Stimulated activated CD4-positive, alpha-beta T cell treated with anti-CD3 and anti-CD28 coated beads, Interleukin-12 subunit alpha, Interleukin-12 subunit beta, amount 100 ng/mL, for 24 hours (primary cell): ENCODE data around the gene SAC3D1.
"Not testable (repeated sequence)": the region's sequence is repeated elsewhere in the genome, so short reads cannot be mapped to it uniquely, and the experiment has no call there.

Experiments used
- DNase-seq, 2 experiments: peaks; one replicate each; pipeline ENCODE4 v3.0.0-alpha.2; 2020; ENCODE audit warnings: low read depth in 2 of 2

The SAC3D1 gene

DNA sequence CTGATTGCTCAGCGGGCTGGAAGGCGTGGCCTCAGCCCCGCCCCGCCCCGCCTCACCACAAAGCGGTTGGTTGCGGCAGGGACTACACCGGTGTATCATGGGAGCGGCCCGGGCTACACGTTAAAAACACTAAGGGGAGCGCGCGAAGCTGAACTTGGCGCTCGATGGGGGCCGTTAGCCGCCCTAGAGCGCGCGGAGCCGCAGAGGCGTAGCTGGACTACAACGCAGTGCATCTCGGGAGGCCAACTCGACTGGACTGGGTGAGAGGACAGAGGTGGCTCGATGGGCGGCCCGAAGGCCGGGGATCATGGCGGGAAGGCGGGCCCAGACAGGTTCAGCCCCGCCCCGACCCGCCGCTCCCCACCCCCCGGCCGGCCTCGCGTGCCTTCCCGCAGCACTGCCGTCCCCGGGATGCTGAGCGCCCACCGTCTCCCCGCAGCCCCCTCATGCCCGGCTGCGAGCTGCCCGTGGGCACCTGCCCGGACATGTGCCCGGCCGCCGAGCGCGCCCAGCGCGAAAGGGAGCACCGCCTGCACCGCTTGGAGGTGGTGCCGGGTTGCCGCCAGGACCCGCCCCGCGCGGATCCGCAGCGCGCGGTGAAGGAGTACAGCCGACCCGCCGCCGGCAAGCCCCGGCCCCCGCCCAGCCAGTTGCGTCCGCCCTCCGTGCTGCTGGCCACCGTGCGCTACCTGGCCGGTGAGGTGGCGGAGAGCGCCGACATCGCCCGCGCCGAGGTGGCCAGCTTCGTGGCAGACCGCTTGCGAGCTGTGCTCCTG is at the start of gene SAC3D1:
TSS of gene SAC3D1 (plus strand) at position 364 of the 776 bp plus-strand sequence. CDS start at position 447, 83 bp downstream.
- DNase-seq, result peak; percentile 76 to 87

DNA sequence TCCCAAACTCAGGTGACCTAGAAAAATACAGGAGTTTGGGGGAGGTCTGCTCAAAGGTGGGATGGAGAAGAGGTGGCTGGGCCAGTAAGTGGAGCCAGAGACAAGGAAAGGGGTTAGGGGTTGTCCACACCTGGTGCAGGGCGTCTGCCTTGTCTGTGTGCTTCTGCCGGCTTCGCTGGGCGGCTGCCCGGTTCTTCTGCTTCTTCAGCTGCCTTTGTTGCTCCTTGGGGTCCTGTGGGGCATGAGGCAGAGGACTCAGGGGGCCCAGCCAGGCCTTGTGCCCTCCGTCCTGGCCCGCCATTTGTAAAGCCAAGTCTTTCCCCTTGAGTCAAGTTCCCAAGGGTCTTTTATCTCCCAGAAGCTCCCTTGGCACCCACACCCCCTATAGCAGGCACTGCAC is 46.7 kb upstream of the SAC3D1 start:
- DNase-seq, result no peak

DNA sequence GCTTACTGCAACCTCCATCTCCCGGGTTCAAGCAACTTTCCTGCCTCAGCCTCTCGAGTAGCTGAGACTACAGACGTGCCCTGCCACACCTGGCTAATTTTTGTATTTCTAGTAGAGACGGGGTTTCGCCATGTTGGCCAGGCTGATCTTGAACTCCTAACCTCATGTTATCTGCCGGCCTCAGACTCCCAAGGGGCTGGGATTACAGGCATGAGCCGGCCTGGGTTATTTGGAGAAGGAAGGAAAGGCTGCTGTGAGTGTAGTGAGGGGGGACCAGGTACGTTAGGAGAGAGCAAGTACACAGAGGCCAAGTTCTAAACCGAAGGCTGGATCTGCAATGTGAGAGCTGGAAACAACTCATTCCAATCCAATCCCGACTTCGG is 44.7 kb upstream of the SAC3D1 start:
- DNase-seq, result no peak

DNA sequence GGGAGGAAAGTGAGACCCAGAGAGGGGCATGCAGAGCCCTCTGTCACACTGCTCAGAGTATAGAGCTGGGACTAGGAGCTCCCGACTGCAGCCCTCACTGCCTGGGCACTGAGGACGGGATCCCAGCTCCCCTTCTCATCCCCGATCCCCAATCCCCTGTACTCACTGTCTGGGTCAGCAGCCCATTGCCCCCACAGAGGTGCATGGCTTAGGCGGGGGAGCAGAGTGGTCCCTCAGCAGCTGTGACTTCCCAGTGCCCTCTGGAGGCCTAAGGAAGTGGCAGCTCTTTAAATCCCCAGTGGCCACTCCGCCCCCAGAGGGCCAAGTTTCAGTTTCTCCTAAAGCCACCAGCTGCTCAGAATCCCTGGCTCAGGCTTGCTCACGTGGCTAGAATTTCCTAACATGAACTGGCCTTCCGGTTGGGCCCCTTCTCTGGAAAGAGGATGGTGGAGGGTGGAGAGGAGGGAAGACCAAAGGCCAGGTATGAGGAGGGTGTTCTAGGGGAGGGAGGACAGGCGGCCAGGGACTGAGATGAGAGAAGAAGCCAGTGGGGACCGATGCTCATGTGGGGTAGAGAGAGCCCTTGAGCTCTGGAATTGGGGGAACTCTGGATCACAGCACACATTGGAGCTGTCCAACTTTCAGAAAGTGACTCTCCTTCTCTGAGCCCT is 44.2 kb upstream of the SAC3D1 start, which contains the start of gene BATF2:
TSS of gene BATF2 (minus strand) at position 262 of the 671 bp plus-strand sequence. CDS start at position 205, 57 bp downstream.
- no peak for DNase-seq

DNA sequence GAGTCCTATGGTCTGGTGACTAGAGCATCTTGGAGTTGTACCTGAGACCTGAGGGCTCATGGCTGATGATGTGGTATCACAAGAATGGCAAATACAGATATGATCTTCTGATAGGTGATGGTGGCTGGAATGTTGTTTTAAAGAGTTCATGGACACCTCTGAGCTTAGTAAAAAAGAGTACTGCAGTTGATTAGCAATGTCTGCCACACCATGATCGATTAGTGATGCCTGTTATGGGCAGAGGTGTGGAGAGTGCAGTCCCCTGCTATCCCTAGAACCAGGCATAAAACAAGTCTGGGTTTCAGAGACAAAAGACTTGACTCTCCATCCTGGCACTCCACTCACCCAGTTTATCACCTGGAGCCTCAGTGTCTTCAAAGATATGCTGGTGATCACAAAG is 42.9 kb upstream of the SAC3D1 start:
- no peak for DNase-seq

DNA sequence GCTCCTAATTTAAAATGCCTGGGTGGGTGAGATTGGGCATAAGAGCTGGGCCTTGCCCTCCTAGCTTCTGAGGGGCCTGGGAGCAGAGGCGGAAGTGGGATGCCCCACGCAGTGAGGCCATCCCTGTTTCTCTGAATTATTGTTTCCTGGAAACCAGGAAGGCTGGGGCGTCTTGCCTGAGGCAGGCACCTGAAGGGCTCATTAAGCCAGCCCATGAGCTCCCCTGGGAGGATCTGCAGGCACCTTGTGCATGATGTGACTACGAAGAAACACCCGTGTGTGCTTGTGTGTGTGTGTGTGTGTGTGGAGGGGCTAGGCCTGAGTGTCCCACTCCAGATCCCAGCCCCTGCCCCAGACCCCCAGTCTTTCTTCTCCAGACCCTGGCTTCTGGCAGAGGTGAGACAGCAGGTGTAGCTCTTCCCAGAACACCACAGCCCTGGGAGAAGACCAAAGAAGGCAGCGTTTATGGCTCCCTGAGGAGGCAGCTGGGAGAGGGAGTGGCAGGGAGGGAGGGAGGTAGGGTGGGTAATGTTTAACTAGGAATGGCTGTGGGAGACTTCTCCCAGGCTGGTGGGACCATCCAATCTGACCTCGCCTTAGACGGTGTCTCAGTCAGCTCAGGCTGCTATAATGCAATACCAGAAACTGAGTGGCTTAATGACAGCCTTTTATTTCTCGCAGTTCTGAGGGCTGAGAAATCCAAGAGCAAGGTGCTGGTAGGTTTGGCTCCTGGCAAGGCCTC is 42.1 kb upstream of the SAC3D1 start:
- no peak for DNase-seq

DNA sequence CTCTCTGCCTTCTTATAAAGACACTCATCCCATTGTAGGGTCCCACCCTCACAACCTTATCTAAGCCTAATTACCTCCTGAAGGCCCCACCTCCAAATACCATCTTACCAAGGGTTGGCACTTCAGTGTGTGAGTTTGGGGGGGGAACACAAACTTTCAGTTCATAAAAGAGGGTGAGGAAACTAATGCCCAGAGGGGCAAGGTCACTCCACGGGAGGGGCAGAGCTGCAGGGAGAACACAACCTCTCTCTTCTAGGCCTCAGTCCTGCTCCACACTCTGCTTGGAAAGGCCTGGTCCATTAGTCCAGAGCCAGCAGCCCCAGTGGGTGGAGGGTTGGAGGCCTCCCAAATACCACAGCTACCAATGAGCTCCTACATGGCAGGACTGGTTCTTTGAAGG is 41.5 kb upstream of the SAC3D1 start:
- no peak for DNase-seq

DNA sequence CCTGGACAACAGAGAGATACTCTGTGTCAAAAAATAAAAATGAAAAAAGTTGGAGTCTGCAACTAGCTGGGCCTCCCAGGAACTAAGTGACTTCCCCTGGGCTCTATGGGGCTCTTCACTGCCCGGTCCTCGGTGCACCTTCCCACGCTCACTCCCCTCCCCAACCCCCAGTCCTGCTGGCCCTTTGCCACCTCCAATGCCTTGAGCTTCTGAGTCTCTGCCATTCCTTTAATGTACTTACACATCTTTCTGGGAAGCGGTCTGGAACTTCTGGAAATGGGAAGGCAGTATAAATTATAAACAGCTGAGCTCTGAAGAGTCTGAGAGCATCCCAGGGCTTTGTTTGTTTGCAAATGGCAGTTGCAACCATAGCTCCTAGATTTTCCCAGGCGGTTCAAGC is 38.3 kb upstream of the SAC3D1 start:
- DNase-seq, result no peak

DNA sequence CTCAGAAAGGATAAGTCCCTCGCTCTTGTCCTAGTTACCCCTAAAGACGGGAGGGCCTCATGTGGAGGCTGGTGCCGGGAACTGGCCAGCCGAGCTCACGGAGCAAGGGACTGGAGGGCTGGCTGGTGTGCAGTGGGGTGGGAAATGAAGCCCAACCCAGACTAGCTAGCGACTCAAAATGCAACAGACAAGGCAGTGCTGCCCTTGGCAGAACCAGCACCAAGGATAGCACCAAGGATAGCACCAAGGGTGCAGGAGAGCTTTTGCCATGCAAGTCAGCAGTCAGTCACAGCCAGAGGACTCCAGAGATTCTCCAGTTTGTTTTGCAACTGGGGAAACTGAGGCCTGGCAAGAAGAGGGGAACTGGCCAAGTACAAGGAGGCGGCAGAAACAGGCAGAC is 37.7 kb upstream of the SAC3D1 start:
- no peak for DNase-seq

DNA sequence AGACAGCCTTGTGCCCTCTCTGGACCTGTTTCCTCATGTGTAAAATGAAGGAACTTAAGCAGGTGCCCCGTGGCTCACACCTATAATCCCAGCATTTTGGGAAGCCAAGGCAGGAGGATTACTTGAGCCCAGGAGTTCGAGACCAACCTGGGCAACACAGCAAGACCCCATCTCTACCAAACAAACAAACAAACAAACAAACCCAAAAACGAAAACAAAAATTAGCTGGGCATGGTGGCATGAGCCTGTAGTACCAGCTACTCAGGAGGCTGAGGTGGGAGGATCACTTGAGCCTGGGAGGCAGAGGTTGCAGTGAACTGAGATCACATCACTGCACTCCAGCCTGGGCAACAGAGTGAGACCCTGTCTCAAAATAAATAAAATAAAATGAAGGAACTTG is 37.0 kb upstream of the SAC3D1 start:
- DNase-seq, result not testable (repeated sequence)

DNA sequence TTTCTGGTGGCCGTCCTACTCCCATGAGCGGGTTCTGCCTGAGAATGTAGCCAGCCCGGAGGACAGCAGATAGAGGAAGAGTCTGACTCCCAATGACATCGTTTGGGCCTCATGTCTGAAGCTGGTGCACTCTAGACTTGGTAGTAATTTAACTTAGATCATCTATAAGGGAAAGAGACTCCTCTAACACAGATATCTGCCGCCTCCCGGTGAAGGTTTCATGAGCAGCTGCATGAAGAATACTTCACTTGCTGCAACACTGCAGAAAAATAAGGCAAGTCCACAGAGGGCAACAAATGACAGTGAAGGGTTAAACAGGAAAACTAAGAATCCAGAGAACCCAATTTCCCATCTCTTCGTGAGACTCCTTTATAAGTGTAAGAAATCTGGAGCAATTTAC is 33.0 kb upstream of the SAC3D1 start:
- no peak for DNase-seq

DNA sequence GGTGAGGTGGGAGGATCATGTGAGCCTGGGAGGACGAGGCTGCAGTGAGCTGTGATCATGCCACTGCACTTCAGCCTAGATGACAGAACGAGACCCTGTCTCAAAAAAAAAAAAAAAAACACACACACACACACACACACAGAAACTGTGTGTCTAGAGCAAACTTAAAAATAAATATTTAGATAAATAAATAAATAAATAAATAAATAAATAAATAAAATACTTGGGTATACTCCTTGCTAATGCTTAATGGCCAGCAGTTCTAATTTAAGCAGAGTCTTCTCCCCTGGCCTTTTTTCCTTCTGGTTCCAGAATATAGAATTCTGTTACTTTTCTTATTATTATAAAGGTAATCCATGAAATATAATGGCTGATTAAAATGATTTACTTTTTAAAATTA is 32.1 kb upstream of the SAC3D1 start:
- DNase-seq, result no peak

DNA sequence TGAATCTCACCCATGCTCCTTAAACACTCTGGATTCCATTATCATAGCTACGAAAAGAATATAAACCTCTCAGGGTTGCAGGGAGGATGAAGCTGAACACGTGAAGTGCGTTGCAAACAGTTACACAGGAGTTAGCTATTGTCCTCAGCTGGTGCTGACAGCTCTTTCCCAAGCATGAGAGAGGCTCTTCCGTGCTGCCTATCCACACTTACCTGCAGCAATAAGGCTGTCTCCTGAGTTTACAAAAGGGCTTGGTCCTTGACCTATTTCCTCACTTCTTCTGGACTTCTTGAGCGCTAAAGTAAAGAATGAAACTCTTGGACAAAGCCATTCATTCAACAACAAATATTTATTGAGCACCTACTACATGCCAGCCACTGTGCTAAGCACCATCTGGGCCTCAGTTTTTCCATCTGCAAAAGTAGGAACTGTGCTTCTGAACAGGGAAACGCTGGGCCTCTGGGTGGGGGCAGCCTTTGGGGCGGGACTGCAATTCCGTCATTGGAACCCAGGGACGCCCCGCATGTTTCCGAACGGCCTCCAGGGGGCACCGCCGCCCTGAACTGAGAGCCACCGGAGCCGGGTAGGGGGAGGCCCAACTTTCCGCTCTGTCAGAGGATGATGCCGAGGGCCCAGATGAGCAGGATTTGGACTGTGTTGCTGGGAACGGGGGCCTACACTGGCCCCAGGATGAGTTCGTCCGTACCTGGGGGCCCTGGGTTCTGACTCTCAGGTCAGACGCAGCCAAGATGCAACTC is 27.7 kb upstream of the SAC3D1 start:
- DNase-seq, result peak; percentile 83 to 91

DNA sequence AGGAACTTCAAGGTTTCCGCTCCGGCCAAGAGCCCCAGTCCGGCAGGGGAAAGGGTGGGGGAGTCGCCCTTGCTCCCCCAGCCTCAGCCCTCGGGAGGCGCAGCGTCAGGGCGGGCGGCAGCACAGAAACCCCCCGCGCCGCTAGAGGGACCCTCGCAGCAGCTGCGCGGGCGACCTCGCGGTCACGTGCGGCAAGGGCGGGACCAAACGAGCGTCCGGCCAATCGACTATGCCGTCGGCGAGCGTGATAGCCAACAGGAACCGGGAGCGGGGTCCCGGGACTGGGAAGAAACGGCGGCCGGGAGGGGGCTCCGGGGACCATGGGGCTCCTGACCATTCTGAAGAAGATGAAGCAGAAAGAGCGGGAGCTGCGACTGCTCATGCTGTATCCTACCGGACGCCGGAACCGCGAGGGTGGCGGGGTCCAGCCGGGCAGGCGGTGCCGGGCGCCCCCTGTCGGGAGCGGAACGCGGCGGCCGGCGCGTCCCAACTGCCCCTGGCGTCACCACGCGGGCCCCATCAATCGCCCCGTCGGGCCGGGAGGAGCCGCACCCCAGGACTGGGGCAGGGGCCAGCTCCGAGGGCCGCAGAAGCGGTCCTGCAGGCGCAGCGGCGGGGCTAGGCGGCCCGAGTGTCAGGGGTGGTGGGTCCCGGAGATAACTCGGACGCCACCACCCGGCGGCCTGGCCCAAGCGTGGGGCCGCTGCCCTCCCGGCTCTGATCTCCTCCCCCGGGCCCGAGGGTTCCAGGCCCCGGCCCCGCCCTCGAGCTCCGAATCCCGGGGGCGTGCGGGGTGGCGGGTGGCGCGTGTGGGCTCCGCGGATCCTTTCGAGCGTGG is 26.9 kb upstream of the SAC3D1 start, which contains the start of gene ARL2:
TSS of gene ARL2 (plus strand) at position 273 of the 838 bp plus-strand sequence. CDS start at position 321, 48 bp downstream.
- DNase-seq, result peak; percentile 76 to 82

DNA sequence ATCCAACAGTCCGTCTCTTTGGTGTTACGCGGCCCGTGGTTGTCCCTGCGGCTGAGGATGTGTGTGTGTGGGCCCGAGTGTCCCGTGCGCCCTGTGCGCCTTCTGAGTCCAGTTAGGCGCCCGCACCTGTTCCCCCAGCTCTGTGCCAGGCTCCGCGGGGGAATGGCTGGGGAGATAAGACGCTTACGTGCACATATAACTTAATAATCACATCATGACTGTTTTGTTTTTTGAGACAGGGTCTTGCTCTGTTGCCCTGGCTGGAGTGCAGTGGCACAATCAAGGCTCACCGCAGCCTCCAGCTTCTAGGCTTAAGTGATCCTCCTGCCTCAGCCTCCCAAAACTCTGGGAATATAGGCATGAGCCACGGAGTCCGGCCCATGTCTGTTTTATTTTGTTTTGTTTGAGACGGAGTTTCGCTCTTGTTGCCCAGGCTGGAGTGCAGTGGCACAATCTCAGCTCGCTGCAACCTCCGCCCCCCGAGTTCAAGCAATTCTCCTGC is 26.2 kb upstream of the SAC3D1 start:
- DNase-seq, result no peak

DNA sequence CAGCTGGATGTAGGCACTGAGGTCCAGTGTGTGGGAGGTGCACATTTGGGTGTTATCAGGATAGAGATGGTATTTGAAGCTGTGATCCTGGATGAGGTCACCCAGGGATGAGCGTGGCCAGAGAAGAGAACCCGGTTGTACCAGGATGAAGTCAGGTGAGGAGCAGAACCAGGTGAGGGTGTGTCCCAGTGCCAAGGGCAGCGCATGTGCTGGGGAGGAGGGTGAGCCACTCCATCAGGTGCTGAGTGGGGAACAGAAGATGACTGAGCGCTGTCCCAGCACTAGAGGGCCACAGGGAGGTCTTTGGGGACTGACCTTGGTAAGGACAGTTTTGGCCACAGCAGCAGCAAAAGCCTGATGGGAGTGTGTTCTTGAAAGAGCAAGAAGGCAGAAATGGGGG is 24.3 kb upstream of the SAC3D1 start:
- DNase-seq, result no peak

DNA sequence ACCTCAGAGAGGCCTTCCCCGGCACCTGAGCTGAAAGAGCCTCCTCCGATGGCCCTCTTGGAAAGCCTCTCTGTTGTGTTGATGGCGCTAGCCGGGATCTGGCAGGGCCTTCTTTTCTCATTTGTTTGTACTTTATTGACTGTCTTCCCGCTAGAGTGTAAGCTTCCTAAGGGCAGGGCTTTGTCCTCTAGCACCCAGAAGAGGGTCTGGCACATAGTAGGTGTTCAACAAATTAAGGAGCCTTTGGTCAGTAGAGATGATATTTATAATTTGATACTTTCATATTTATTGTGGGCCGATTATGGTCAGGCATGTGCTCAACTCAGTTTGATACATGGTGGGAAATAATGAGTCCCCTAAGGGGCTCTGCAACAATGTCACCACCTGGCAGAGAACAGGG is 23.1 kb upstream of the SAC3D1 start:
- DNase-seq, result no peak

DNA sequence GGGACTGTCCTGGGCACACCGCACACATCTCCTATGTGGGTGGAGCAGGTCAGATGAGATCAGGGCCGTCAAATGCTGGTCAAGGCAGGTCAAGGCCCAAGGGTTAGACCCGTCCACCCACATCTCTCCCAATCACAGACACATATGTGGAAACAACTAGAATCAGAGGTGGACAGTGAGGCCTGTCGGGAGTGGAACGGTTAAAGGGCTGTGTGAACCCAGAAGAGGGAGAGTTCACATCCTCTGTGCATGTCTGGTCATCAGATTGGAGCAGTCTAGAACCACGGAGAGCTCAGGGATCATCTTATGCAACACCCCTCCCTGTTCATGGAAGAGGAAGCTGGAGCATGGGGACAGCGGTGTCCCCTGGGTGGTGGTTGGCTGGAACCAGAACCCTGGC is 21.2 kb upstream of the SAC3D1 start:
- no peak for DNase-seq

DNA sequence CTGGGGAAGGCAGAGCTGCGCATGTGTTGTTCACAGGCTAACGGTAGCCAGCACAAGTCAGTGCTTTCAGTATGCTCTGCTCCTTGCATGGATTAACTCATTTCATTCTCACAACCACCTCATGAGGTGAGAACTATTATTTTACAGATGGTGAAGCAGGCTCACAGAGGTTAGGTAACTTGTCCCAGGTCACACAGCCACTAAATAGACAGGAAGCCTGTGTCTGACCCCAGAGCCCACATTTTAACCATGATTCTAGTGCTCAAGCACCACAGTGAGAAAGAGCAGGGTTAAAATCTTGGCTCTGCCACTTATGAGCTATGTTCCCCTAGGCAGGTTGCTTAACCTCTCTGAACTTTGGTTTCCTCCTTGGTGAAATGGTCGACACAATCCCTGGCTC is 20.0 kb upstream of the SAC3D1 start:
- no peak for DNase-seq

DNA sequence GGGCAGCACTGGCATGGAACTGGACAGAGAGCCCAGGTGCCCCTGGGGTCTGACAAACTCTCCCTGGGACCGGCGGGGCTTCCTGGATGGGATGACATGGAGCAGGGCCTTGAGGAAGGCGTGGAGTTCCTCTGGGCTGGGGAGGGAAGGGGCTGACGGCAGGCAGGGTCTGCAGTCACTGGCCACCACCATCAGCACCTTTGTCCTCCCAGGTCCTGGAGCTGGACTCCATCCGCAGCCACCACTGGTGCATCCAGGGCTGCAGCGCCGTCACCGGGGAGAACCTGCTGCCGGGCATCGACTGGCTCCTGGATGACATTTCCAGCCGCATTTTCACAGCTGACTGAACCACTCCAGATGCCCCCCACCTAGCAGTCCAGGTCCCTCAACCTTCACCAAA is 19.5 kb upstream of the SAC3D1 start:
- no peak for DNase-seq

DNA sequence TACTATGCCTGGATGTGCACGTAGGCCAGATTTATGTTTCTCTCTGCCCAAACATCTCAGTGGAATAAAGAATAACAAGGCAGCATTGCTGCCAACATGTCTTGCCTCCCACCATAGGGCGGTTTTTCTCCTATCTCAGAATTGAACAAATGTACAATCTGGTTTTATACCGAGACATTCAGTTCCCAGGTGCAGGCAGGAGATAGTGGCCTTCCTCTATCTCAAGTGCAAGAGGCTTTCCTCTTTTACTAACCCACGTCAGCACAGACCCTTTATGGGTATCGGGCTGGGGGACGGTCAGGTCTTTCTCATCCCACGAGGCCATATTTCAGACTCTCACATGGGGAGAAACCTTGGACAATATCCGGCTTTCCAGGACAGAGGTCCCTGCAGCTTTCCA is 17.5 kb upstream of the SAC3D1 start:
- DNase-seq, result not testable (repeated sequence)
